ENCODE measurements around the gene SRC.

SRC gene

GRCh38 chr20:37345339-37346235, at the start of gene SRC:
Gene SRC, plus strand, starts transcription at chr20:37346140. Its CDS starts 38,014 bp downstream, at chr20:37384154.
- Histone ChIP-seq H3K27ac (peak within 1 kb of the TSS; percentile 84), H3K9me3 (ENCODE audit: severe bottlenecking) (no peaks in the 10 kb centered on the region), H3K27me3 (ENCODE audit: insufficient read depth, low read depth, severe bottlenecking) (no peaks in the 10 kb centered on the region), H3K36me3 (peaks cover 27% of the 10 kb centered on the region), H3K4me3 (ENCODE audit: low read depth, low read length) (peak within 1 kb of the TSS; percentile 56)
- DNase-seq = peak; percentile 83
- no peak for TF ChIP-seq CTCF (IDR thresholded peaks at IDR 0.05; ENCODE audit: low read depth, low read length)

DNA sequence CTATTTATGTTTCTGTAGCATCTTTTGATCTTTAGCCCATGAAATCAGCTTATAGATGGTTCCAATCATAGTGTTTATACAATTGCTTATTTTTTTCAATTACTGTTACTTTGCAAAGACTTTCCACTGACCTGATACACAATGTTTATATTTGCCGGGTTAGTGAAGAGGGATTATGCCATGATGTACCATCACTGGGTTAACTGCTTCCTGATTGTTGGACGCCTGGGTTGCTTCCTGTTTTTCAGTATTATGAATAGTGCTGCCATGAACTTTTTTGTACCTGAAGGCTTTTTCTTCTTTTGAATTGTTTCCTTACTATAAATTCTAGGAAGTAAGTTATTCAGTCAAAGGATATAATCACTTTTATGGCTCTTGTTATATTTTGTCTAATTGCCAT, 49.6 kb upstream of the SRC start:
- H3K27me3 ChIP-seq (ENCODE audit: insufficient read depth, low read depth, severe bottlenecking) = no peaks in the 10 kb centered on the region
- H3K27ac ChIP-seq = no peak overlapping the region
- TF ChIP-seq CTCF (IDR thresholded peaks at IDR 0.05; ENCODE audit: low read depth, low read length) = no peak
- no peak for DNase-seq
- no peak overlapping the region for H3K4me3 ChIP-seq (ENCODE audit: low read depth, low read length)
- H3K36me3 ChIP-seq = peaks cover 30% of the 10 kb centered on the region
- H3K9me3 ChIP-seq (ENCODE audit: severe bottlenecking) = no peaks in the 10 kb centered on the region

DNA sequence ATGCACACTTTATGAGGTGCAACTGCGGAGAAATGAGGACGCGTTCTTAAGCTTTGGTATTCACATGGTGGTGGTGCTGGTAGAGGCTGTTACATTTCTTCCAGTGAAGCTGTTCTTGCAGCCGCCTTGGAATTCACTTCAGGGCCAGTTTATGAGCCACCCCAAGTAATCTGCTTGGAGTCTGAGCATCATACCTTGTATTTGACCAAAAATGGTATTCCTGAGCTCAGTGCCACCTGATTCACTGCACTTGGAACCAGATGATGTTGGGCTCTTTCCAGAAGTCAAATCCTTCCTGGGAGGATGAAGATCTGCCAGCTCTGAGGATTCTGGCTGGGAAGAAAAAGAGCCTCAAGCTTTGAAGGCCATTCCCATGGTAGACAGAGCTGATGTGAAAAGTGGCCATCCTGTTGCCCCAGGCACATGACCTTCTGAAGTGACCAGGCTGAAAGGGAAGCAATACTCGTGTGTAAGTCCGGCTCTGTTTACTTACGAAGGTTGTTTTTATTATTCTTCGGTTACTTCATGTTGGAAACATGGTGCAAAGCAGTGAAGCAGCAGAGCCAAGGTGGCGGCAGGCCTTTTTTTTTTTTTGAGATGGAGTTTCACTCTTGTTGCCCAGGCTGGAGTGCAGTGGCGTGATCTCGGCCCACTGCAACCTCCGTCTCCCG, 48.7 kb upstream of the SRC start:
- Histone ChIP-seq H3K36me3 (peaks cover 37% of the 10 kb centered on the region), H3K27ac (no peak overlapping the region), H3K27me3 (ENCODE audit: insufficient read depth, low read depth, severe bottlenecking) (no peaks in the 10 kb centered on the region), H3K9me3 (ENCODE audit: severe bottlenecking) (no peaks in the 10 kb centered on the region), H3K4me3 (ENCODE audit: low read depth, low read length) (no peak overlapping the region)
- no peak for TF ChIP-seq CTCF (IDR thresholded peaks at IDR 0.05; ENCODE audit: low read depth, low read length)
- no peak for DNase-seq

DNA sequence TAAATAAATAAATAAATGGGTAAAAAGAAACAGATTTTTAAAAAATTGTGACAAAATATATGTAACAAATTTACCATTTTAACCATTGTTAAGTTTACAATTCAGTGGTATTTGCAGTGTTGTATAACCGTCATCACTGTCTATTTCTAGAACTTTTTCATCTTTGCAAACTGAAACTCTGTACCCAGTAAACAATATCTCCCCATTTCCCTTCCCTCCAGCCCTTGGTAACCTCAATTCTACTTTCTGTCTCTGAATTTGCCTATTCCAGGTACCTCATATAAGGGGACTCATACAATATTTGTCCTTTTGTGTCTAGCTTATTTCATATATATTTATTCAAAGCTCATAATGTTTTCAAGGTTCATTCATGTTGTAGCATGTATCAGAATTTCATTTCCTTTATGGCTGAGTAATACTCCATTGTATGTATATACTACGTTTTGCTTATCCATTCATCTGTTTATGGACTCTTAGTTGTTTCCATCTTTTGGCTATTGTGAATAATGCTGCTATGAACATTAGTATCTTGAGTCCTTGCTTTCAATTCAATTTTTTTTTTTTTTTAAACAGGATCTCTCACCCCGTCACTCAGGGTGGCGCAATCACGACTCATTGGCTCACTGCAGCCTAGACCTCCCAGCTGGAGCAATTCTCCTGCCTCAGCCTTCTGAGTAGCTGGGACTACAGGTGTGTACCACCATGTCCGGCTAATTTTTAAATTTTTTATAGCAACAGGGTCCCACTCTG, 47.6 kb upstream of the SRC start:
- no peak for DNase-seq
- Histone ChIP-seq H3K9me3 (ENCODE audit: severe bottlenecking) (no peaks in the 10 kb centered on the region), H3K27ac (no peak overlapping the region), H3K36me3 (peaks cover 29% of the 10 kb centered on the region), H3K27me3 (ENCODE audit: insufficient read depth, low read depth, severe bottlenecking) (no peaks in the 10 kb centered on the region), H3K4me3 (ENCODE audit: low read depth, low read length) (no peak overlapping the region)
- TF ChIP-seq CTCF (IDR thresholded peaks at IDR 0.05; ENCODE audit: low read depth, low read length) = no peak

DNA sequence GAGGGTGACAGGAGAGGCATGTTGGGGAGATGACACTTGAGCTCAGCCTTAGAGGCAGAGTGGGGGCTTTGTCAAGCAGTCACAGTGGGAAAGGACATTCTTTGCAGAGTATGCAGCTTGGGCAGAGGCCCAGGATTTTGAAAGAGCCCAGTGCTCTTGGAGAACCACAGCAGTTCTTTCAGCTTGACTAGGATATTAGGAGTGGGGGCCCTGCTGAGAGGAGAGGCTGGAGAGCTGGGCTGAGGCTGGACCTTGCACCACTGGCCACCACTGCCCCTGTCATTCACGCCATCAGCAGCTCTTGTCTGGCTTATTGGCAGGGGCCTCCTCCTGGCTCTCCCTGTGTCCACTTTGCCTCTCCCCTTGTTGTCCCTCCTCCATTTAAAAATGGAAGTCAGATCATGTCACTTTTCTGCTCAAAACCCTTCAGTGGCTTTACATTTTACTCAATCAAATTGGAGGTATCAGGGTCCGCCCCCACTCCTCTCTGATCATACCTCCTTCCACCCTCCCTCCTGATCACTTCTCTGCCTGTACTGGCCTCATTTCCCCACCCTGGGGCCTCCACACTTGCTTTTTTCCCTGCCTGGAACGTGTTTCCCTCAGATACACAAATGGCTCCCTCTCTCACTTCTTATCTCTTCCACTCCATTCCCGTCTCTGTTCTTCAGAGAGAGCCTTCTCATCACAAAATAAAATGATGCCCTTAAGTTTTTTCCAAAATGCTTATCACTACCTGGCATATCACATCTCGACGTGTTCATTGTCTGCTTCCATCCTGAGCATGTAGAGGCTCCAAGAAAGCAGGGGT, 46.0 kb upstream of the SRC start:
- no peaks in the 10 kb centered on the region for H3K9me3 ChIP-seq (ENCODE audit: severe bottlenecking)
- H3K36me3 ChIP-seq = peaks cover 26% of the 10 kb centered on the region
- no peaks in the 10 kb centered on the region for H3K27me3 ChIP-seq (ENCODE audit: insufficient read depth, low read depth, severe bottlenecking)
- TF ChIP-seq CTCF (IDR thresholded peaks at IDR 0.05; ENCODE audit: low read depth, low read length) = no peak
- H3K4me3 ChIP-seq (ENCODE audit: low read depth, low read length) = no peak overlapping the region
- no peak overlapping the region for H3K27ac ChIP-seq
- DNase-seq = no peak

Measured in WERI-Rb-1 (cell line).